Activated B cell treated with CpG ODN at 0.5 μM for 24 hours (primary cell): Measurements from ENCODE around the gene MGAT1. TPM values are rescaled to one million over a fixed set of nuclear protein-coding genes. Genes with fewer than 3 reads are reported as not detected.
"Not testable (repeated sequence)": the region's sequence is repeated elsewhere in the genome, so short reads cannot be mapped to it uniquely, and the experiment has no call there.

Experiments used
- ATAC-seq: fragments of 200-7000 bp; cut with Tn5 transposase; one replicate; pipeline ENCODE4 v1.10.0; 2021; ENCODE audit warnings: low read depth, mild to moderate bottlenecking, moderate library complexity
- CTCF ChIA-PET: fragments of 350-600 bp; sonication (Branson Sonifier 250); formaldehyde crosslinking; loops from one replicate; lab custom pipeline; 2021; ENCODE audit warnings: antibody characterized with exemption; lab: Charles Lee
- POLR2A ChIA-PET: fragments of 350-600 bp; sonication (Branson Sonifier 250); formaldehyde crosslinking; loops from one replicate; lab custom pipeline; 2021; ENCODE audit warnings: antibody characterized with exemption; lab: Charles Lee
- DNase-seq: peaks from one replicate; pipeline ENCODE4 v3.0.0; 2022
- H3K27ac Mint-ChIP-seq: one replicate; pipeline ENCODE4 v1.8.0; 2020; ENCODE audit warnings: mixed read lengths
- H3K27me3 Mint-ChIP-seq: one replicate; pipeline ENCODE4 v1.8.0; 2021; ENCODE audit warnings: mixed read lengths
- H3K36me3 Mint-ChIP-seq: one replicate; pipeline ENCODE4 v1.8.0; 2021; ENCODE audit warnings: low read depth, mixed read lengths
- H3K4me1 Mint-ChIP-seq: one replicate; pipeline ENCODE4 v1.8.0; 2021; ENCODE audit warnings: mixed read lengths
- H3K4me3 Mint-ChIP-seq: one replicate; pipeline ENCODE4 v1.8.0; 2020; ENCODE audit warnings: mild to moderate bottlenecking, mixed read lengths
- H3K9me3 Mint-ChIP-seq: one replicate; pipeline ENCODE4 v1.8.0; 2020; ENCODE audit warnings: mixed read lengths
- CTCF ChIP-seq: fragments of 200-600 bp; IDR thresholded peaks from one replicate; pipeline ENCODE4 v1.8.0; 2022; ENCODE audit warnings: antibody characterized with exemption, mild to moderate bottlenecking
- intact Hi-C: fragments of 100-400 bp; cut with micrococcal nuclease; formaldehyde crosslinking; loops from one replicate; pipeline ENCODE4 v1.15.1; 2024
- total RNA-seq: library from RNA; stranded (reverse); gene quantifications from 2 replicates; pipeline ENCODE4 v1.2.3, GENCODE V29; 2022

MGAT1 gene
- total RNA-seq, 1 donor from 2014 or later, result 74.5 TPM

GRCh38 chr5:180791611-180792213, 10.9 kb downstream of the MGAT1 start:
- H3K36me3 Mint-ChIP-seq, result peaks cover 72% of the 10 kb centered on the region
- ATAC-seq (no peak), DNase-seq (no peak)
- POLR2A ChIA-PET, result no interaction called here
- TF ChIP-seq CTCF, result no peak
- no peaks in the 10 kb centered on the region for H3K27me3 Mint-ChIP-seq
- intact Hi-C loops, result no loop called here
- H3K4me3 Mint-ChIP-seq, result no peak overlapping the region
- CTCF ChIA-PET, result no interaction called here
- H3K27ac Mint-ChIP-seq, result no peak overlapping the region
- H3K4me1 Mint-ChIP-seq, result peaks cover 40% of the 10 kb centered on the region
- H3K9me3 Mint-ChIP-seq, result no peaks in the 10 kb centered on the region

GRCh38 chr5:180790524-180790923, 12.1 kb downstream of the MGAT1 start:
- ChIA-PET POLR2A (interaction anchor here (0.6 to 1.5 kb wide), 3 partner anchors 41 to 449 kb away, joined by 3 to 7 read pairs (median 5); partner anchors contain the start of gene ZFP62), CTCF (no interaction called here)
- Mint-ChIP-seq H3K4me3 (no peak overlapping the region), H3K27me3 (no peaks in the 10 kb centered on the region), H3K9me3 (no peaks in the 10 kb centered on the region), H3K4me1 (peaks cover 29% of the 10 kb centered on the region), H3K27ac (peak overlapping the region; percentile 63), H3K36me3 (peaks cover 64% of the 10 kb centered on the region)
- ATAC-seq (no peak), DNase-seq (no peak)
- TF ChIP-seq CTCF, result no peak
- intact Hi-C loops, result no loop called here

- CTCF ChIA-PET, result interaction anchor here (1.1 to 1.8 kb wide), 2 partner anchors 42 to 71 kb away, joined by 5 read pairs; partner anchors contain the start of gene ZFP62
- H3K27ac Mint-ChIP-seq, result peak overlapping the region; percentile 63
- DNase-seq (no peak), ATAC-seq (peak; percentile 86)
- POLR2A ChIA-PET, result interaction anchor here (0.9 to 1.5 kb wide), 4 partner anchors 14 to 71 kb away, joined by 3 to 7 read pairs (median 4); partner anchors contain the start of gene ZFP62
- no peak for TF ChIP-seq CTCF
- H3K36me3 Mint-ChIP-seq, result peaks cover 60% of the 10 kb centered on the region
- H3K27me3 Mint-ChIP-seq, result no peaks in the 10 kb centered on the region
- no peak overlapping the region for H3K4me3 Mint-ChIP-seq
- no peaks in the 10 kb centered on the region for H3K9me3 Mint-ChIP-seq
- intact Hi-C loops, result no loop called here
- peaks cover 26% of the 10 kb centered on the region for H3K4me1 Mint-ChIP-seq
These were observed 12.6 kb downstream of the MGAT1 start for GRCh38 chr5:180790020-180790419.

GRCh38 chr5:180788651-180789410, 13.8 kb downstream of the MGAT1 start:
- DNase-seq, H3K27ac Mint-ChIP-seq, H3K4me3 Mint-ChIP-seq, ATAC-seq, H3K27me3 Mint-ChIP-seq, H3K9me3 Mint-ChIP-seq, intact Hi-C loops: not testable (repeated sequence)
- Mint-ChIP-seq H3K36me3 (peaks cover 52% of the 10 kb centered on the region), H3K4me1 (peaks cover 17% of the 10 kb centered on the region)
- ChIA-PET POLR2A (interaction anchor here (0.6 to 1.5 kb wide), 4 partner anchors 13 to 377 kb away, joined by 3 to 5 read pairs (median 4); partner anchors contain the start of gene ZFP62), CTCF (interaction anchor here (1.1 to 1.8 kb wide), 2 partner anchors 43 to 72 kb away, joined by 5 read pairs; partner anchors contain the start of gene ZFP62)

- TF ChIP-seq CTCF, result no peak
- Mint-ChIP-seq H3K4me1 (peaks cover 7% of the 10 kb centered on the region), H3K9me3 (no peaks in the 10 kb centered on the region), H3K4me3 (no peak overlapping the region), H3K36me3 (peaks cover 45% of the 10 kb centered on the region), H3K27me3 (no peaks in the 10 kb centered on the region), H3K27ac (peak overlapping the region; percentile 10)
- DNase-seq (no peak), ATAC-seq (no peak)
- CTCF ChIA-PET, result interaction anchor here (1.8 kb wide), 1 partner anchor 73 kb away, joined by 5 read pairs; the partner anchor contains the start of gene ZFP62
- POLR2A ChIA-PET, result no interaction called here
- intact Hi-C loops, result no loop called here
These were observed 14.7 kb downstream of the MGAT1 start for GRCh38 chr5:180787711-180788431.
